SU-DHL-6 (cell line): Measurements from ENCODE around the gene TNP2.
A peak's percentile ranks its signal among the peaks of the same experiment; 100 is the strongest.
"Not testable (repeated sequence)": the region's sequence is repeated elsewhere in the genome, so short reads cannot be mapped to it uniquely, and the experiment has no call there.

Experiments used
- H2AFZ ChIP-seq: fragments of 200-600 bp; sonication (generic); 2 replicates; pipeline ENCODE4 v1.6.1; 2014; ENCODE audit warnings: low read depth, mild to moderate bottlenecking, moderate library complexity, mixed read lengths, antibody characterized with exemption, low read length; ENCODE audit not compliant: severe bottlenecking
- H3F3A ChIP-seq: fragments of 200-600 bp; shearing (Covaris generic); 2 replicates; pipeline ENCODE4 v1.6.0; 2016; ENCODE audit warnings: antibody characterized with exemption, mild to moderate bottlenecking; ENCODE audit not compliant: insufficient read depth
- H3K27ac ChIP-seq: fragments of 200-600 bp; sonication (generic); 2 replicates; pipeline ENCODE4 v1.5.1; 2016; ENCODE audit warnings: low read depth, mild to moderate bottlenecking, low read length, moderate library complexity, mixed read lengths
- H3K27me3 ChIP-seq: fragments of 200-600 bp; sonication (generic), shearing (Covaris generic); 2 replicates; pipeline ENCODE4 v1.6.0; 2014; ENCODE audit warnings: mild to moderate bottlenecking, low read length
- H3K36me3 ChIP-seq: fragments of 200-600 bp; sonication (generic); 2 replicates; pipeline ENCODE4 v1.6.1; 2014; ENCODE audit warnings: mild to moderate bottlenecking, low read length, mixed read lengths
- H3K4me2 ChIP-seq: fragments of 300-600, 200-600 bp; shearing (Covaris generic), sonication (generic); 2 replicates; pipeline ENCODE4 v1.6.0; 2014; ENCODE audit warnings: low read length, low read depth, mild to moderate bottlenecking; ENCODE audit not compliant: poor library complexity, severe bottlenecking
- H3K4me3 ChIP-seq: fragments of 200-600 bp; sonication (generic); 2 replicates; pipeline ENCODE4 v1.5.1; 2014; ENCODE audit warnings: antibody characterized with exemption, low read length, mild to moderate bottlenecking, mixed read lengths; ENCODE audit not compliant: insufficient read depth, poor library complexity, severe bottlenecking
- H3K79me2 ChIP-seq: fragments of 200-600 bp; sonication (generic); 2 replicates; pipeline ENCODE4 v1.6.1; 2014; ENCODE audit warnings: mild to moderate bottlenecking, low read length, moderate library complexity; ENCODE audit not compliant: insufficient read depth
- H3K9ac ChIP-seq: fragments of 200-600 bp; sonication (generic); 2 replicates; pipeline ENCODE4 v1.7.0; 2014; ENCODE audit warnings: mild to moderate bottlenecking, low read length
- H3K9me2 ChIP-seq: fragments of 200-600 bp; sonication (generic); replicated peaks from 2 replicates; pipeline ENCODE4 v1.6.1; 2014; ENCODE audit warnings: low read length; ENCODE audit not compliant: insufficient read depth
- H3K9me3 ChIP-seq: fragments of 200-600 bp; sonication (generic); 2 replicates; pipeline ENCODE4 v1.6.1; 2014; ENCODE audit warnings: low read length, mixed read lengths; ENCODE audit not compliant: insufficient read depth
- H4K20me1 ChIP-seq: fragments of 200-600 bp; sonication (generic); 2 replicates; pipeline ENCODE4 v1.6.1; 2014; ENCODE audit warnings: low read depth, mild to moderate bottlenecking, antibody characterized with exemption, low read length, moderate library complexity, mixed read lengths
- EZH2phosphoT487 ChIP-seq: fragments of 200-600 bp; sonication (generic), shearing (Covaris generic); conservative IDR thresholded peaks from 2 replicates; pipeline ENCODE4 v1.6.1; 2018; ENCODE audit warnings: mild to moderate bottlenecking, antibody characterized with exemption, low read length, moderate library complexity, mixed read lengths
- TF ChIP-seq, protein P1 (sequence below): fragments of 200-600 bp; sonication (generic); IDR thresholded peaks from one replicate; pipeline ENCODE4 v1.5.1; 2017; ENCODE audit warnings: antibody characterized with exemption, mild to moderate bottlenecking, low read length, moderate library complexity; ENCODE audit not compliant: insufficient read depth, poor library complexity, severe bottlenecking

The TNP2 gene

GRCh38 chr16:11225677-11226549, 43.2 kb downstream of the TNP2 start:
- Histone ChIP-seq H3K9me2 (no peaks in the 10 kb centered on the region), H3K4me3 (no peak overlapping the region), H3F3A (no peaks in the 10 kb centered on the region), H3K27me3 (no peaks in the 10 kb centered on the region), H3K36me3 (no peaks in the 10 kb centered on the region), H3K79me2 (no peaks in the 10 kb centered on the region), H3K4me2 (peak overlapping the region; percentile 16), H3K9ac (no peak overlapping the region), H4K20me1 (no peaks in the 10 kb centered on the region), H2AFZ (no peak overlapping the region), H3K9me3 (no peaks in the 10 kb centered on the region), H3K27ac (no peak overlapping the region)
- TF ChIP-seq, protein P1, sequence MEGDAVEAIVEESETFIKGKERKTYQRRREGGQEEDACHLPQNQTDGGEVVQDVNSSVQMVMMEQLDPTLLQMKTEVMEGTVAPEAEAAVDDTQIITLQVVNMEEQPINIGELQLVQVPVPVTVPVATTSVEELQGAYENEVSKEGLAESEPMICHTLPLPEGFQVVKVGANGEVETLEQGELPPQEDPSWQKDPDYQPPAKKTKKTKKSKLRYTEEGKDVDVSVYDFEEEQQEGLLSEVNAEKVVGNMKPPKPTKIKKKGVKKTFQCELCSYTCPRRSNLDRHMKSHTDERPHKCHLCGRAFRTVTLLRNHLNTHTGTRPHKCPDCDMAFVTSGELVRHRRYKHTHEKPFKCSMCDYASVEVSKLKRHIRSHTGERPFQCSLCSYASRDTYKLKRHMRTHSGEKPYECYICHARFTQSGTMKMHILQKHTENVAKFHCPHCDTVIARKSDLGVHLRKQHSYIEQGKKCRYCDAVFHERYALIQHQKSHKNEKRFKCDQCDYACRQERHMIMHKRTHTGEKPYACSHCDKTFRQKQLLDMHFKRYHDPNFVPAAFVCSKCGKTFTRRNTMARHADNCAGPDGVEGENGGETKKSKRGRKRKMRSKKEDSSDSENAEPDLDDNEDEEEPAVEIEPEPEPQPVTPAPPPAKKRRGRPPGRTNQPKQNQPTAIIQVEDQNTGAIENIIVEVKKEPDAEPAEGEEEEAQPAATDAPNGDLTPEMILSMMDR, result no peak
- no peak for TF ChIP-seq EZH2phosphoT487

DNA sequence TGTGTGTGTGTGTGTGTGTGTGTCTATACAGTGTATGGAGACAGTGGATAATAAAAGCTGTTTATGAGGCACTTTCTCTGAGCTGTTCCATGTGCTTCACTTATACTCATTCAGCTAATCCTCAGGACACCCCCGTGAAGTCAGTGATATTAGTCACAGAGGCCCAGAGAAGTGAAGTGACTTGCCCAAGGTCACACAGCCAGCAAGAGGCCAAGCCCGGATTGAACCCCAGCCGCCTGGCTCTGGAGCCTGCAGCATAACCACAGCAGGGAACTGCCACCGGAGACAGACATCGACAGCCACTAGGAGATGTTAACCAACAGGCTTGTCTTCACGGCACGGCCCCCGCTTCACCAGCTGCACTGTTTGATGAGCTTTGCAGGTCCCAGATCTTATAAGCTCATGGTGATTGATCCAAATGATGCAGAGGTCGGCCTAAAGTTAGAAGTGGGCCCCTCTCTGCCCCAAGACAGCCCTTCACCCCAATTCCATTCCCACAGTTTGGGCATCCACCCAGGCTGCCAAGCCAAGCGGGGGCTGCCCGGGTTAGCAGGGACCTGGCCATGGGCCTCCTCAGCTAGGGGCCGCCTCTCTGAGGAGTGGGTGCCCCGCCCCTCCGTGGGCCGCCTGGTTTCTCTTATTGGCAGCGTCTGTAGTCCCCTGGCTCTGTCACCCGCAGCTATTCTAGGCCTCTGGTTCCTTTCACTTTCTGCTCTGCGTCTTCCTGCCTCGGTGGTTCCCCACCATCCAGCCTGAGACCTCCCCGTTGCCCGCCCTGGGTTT, 44.0 kb downstream of the TNP2 start:
- Histone ChIP-seq H2AFZ (no peak overlapping the region), H3K36me3 (no peaks in the 10 kb centered on the region), H4K20me1 (no peaks in the 10 kb centered on the region), H3K27ac (no peak overlapping the region), H3K4me2 (peak overlapping the region; percentile 16), H3F3A (no peaks in the 10 kb centered on the region), H3K79me2 (no peaks in the 10 kb centered on the region), H3K9me2 (no peaks in the 10 kb centered on the region), H3K9ac (no peak overlapping the region), H3K4me3 (no peak overlapping the region), H3K9me3 (no peaks in the 10 kb centered on the region), H3K27me3 (no peaks in the 10 kb centered on the region)
- TF ChIP-seq, protein P1, result no peak
- TF ChIP-seq EZH2phosphoT487, result no peak

DNA sequence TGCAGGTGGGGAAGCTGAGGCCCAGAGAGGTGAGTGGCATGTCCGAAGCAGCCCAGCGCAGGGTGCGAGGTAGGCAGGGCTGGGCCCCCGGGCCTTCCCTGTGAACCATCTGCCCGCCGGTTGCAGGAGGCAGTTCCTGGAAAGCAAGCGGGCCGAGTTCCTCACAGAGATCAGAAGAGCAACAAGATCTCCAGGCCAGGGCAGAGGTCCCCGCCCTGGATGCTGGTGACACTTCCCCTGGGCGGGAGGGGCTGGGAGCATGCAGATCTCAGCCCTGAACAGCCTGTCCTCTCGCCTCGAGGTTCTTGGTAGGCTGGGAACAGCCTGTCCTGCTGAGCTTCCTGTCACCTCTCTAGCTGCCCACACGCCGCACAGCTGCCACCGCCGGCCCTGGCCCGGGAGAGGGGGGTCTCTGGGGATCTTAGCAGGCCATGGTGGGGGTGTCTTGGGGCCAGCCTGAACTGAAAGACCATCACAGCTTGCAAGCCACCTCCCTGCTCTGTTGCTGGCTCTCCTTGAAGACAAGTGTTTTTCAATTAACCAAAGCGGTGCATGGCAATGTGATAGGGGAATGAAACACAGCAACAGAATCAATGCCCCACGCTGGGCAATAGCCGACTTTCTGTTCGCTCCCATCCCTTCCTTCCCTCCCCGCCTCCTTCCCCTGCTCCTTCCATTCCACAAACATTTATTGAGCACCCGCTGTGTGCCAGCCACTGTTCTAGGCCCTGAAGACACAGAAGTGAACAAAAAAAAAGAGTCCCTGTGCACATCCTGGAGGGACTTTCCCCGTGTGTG, 44.8 kb downstream of the TNP2 start:
- H3K27me3 ChIP-seq, result no peaks in the 10 kb centered on the region
- no peaks in the 10 kb centered on the region for H3F3A ChIP-seq
- H4K20me1 ChIP-seq, result no peaks in the 10 kb centered on the region
- H3K9me2 ChIP-seq, result no peaks in the 10 kb centered on the region
- no peak overlapping the region for H3K4me3 ChIP-seq
- H2AFZ ChIP-seq, result no peak overlapping the region
- H3K79me2 ChIP-seq, result no peaks in the 10 kb centered on the region
- H3K9ac ChIP-seq, result no peak overlapping the region
- H3K27ac ChIP-seq, result no peak overlapping the region
- no peak overlapping the region for H3K4me2 ChIP-seq
- no peak for TF ChIP-seq EZH2phosphoT487
- TF ChIP-seq, protein P1, result no peak
- H3K36me3 ChIP-seq, result no peaks in the 10 kb centered on the region
- no peaks in the 10 kb centered on the region for H3K9me3 ChIP-seq

DNA sequence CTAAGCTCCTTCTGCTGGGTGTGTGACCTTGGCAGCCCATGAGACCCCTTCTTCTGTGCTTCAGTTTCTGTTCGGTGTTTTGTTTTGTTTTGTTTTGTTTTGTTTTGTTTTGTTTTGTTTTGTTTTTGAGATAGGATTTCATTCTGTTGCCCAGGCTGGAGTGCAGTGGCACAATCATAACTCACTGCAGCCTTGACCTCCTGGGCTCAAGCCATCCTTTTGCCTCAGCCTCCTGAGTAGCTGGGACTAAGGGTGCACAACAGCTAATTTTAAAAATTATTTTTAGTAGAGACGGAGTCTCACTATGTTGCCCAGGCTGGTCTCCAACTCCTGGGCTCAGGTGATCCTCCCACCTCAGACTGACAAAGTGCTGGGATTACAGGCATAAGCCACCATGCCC, 48.6 kb downstream of the TNP2 start:
- H3K27me3 ChIP-seq, H3K4me3 ChIP-seq, H4K20me1 ChIP-seq, H3K27ac ChIP-seq, H3K9me2 ChIP-seq, H3F3A ChIP-seq, H3K79me2 ChIP-seq, H2AFZ ChIP-seq, H3K36me3 ChIP-seq, H3K9me3 ChIP-seq, H3K4me2 ChIP-seq, H3K9ac ChIP-seq: not testable (repeated sequence)
